ENCODE results near the gene LY6G6F. TPM values are rescaled to one million over a fixed set of nuclear protein-coding genes. Genes with fewer than 3 reads are reported as not detected.

The LY6G6F gene
- total RNA-seq, 4 donors from 2014 or later = not detected

- H3K27ac ChIP-seq (replicated peaks in 1 of 4) = no peak overlapping the region
- TF ChIP-seq CTCF (IDR thresholded peaks at IDR 0.05) = no peak
- TF ChIP-seq POLR2AphosphoS5 (IDR thresholded peaks at IDR 0.05) = no peak
- TF ChIP-seq POLR2A (IDR thresholded peaks at IDR 0.05; ENCODE audit: low read depth) = no peak
- TF ChIP-seq EP300 (IDR thresholded peaks at IDR 0.05) = no peak
- WGBS = 30% methylated on average over 3 of the region's 3 CpGs
- H3K4me1 ChIP-seq = peaks cover 17 to 43% (median 25%) of the 10 kb centered on the region in 4 donors
- no peak for DNase-seq (ENCODE audit: extremely low spot score)
- intact Hi-C loops (cut with DNase I) = no loop called here
- no peaks in the 10 kb centered on the region for H3K27me3 ChIP-seq
- H3K4me3 ChIP-seq = no peak overlapping the region
- no peaks in the 10 kb centered on the region for H3K9me3 ChIP-seq
- peaks cover 50 to 84% (median 68%) of the 10 kb centered on the region in 4 donors for H3K36me3 ChIP-seq
Measured at GRCh38 chr6:31697555-31697954, 9.1 kb upstream of the LY6G6F start.

- peaks cover 23 to 51% (median 35%) of the 10 kb centered on the region in 4 donors for H3K36me3 ChIP-seq
- no peaks in the 10 kb centered on the region for H3K27me3 ChIP-seq
- 91% methylated on average over 5 of the region's 5 CpGs for WGBS
- peak overlapping the region in 2 of 4 donors; percentile 19 to 90 for H3K27ac ChIP-seq (replicated peaks in 1 of 4)
- peaks cover 21 to 49% (median 32%) of the 10 kb centered on the region in 4 donors for H3K4me1 ChIP-seq
- TF ChIP-seq POLR2AphosphoS5 (IDR thresholded peaks at IDR 0.05) (no peak), POLR2A (IDR thresholded peaks at IDR 0.05; ENCODE audit: low read depth) (no peak), CTCF (IDR thresholded peaks at IDR 0.05) (no peak), EP300 (IDR thresholded peaks at IDR 0.05) (no peak)
- H3K9me3 ChIP-seq = no peaks in the 10 kb centered on the region
- intact Hi-C loops (cut with DNase I) = no loop called here
- peak overlapping the region in 1 of 4 donors; percentile 81 for H3K4me3 ChIP-seq
- DNase-seq (ENCODE audit: extremely low spot score) = no peak
Measured at GRCh38 chr6:31700740-31701401, 5.8 kb upstream of the LY6G6F start.

- no peak for TF ChIP-seq POLR2AphosphoS5 (IDR thresholded peaks at IDR 0.05)
- no peak for TF ChIP-seq POLR2A (IDR thresholded peaks at IDR 0.05; ENCODE audit: low read depth)
- TF ChIP-seq EP300 (IDR thresholded peaks at IDR 0.05) = no peak
- no peak for TF ChIP-seq CTCF (IDR thresholded peaks at IDR 0.05)
- Histone ChIP-seq H3K27ac (replicated peaks in 1 of 4) (peak overlapping the region; percentile 90 to 99 (median 97)), H3K4me1 (peaks cover 21 to 49% (median 32%) of the 10 kb centered on the region in 4 donors), H3K4me3 (peak overlapping the region; percentile 64 to 86 (median 80)), H3K9me3 (no peaks in the 10 kb centered on the region), H3K27me3 (no peaks in the 10 kb centered on the region), H3K36me3 (peaks cover 13 to 41% (median 25%) of the 10 kb centered on the region in 4 donors)
- no peak for DNase-seq (ENCODE audit: extremely low spot score)
- WGBS = 13% methylated on average over 7 of the region's 7 CpGs
- intact Hi-C loops (cut with DNase I) = no loop called here
Measured at GRCh38 chr6:31701666-31702404, 4.8 kb upstream of the LY6G6F start.

- under 1% methylated on average over 10 of the region's 10 CpGs for WGBS
- peak overlapping the region; percentile 64 to 86 (median 80) for H3K4me3 ChIP-seq
- peaks cover 12 to 36% (median 22%) of the 10 kb centered on the region in 4 donors for H3K36me3 ChIP-seq
- H3K4me1 ChIP-seq = peaks cover 21 to 45% (median 32%) of the 10 kb centered on the region in 4 donors
- H3K27me3 ChIP-seq = no peaks in the 10 kb centered on the region
- H3K27ac ChIP-seq (replicated peaks in 1 of 4) = peak overlapping the region; percentile 90 to 99 (median 97)
- TF ChIP-seq POLR2AphosphoS5 (IDR thresholded peaks at IDR 0.05) = no peak
- no peak for TF ChIP-seq EP300 (IDR thresholded peaks at IDR 0.05)
- TF ChIP-seq CTCF (IDR thresholded peaks at IDR 0.05) = no peak
- TF ChIP-seq POLR2A (IDR thresholded peaks at IDR 0.05; ENCODE audit: low read depth) = no peak
- DNase-seq (ENCODE audit: extremely low spot score) = no peak
- no peaks in the 10 kb centered on the region for H3K9me3 ChIP-seq
- intact Hi-C loops (cut with DNase I) = no loop called here
Measured at GRCh38 chr6:31702405-31702818, 4.3 kb upstream of the LY6G6F start.

Data from esophagus muscularis mucosa (tissue), 4 donors.